Measurements from ENCODE around the gene VRTN.
"Not testable (repeated sequence)": the region's sequence is repeated elsewhere in the genome, so short reads cannot be mapped to it uniquely, and the experiment has no call there.

Gene VRTN

DNA sequence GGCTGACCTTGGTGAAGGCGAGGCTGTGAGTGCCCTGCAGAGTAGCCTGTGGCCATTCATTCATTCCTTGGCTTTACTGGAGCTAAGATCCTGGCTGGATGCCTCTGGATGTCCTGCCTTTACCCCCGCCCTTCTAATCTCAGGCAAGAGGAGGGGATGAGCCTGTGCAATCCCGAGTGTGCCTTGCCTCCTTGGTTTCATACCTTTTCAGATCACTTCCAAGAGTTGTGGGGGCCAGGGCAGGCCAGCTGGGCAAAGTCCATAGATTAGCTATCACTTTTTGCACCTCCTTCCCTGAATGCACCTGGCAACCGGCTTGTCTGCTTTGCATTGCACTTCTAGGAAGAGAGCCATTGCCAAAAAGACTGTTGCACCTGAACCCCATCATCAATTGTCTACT, 1.5 kb downstream of the VRTN start:
- no peak for DNase-seq

DNA sequence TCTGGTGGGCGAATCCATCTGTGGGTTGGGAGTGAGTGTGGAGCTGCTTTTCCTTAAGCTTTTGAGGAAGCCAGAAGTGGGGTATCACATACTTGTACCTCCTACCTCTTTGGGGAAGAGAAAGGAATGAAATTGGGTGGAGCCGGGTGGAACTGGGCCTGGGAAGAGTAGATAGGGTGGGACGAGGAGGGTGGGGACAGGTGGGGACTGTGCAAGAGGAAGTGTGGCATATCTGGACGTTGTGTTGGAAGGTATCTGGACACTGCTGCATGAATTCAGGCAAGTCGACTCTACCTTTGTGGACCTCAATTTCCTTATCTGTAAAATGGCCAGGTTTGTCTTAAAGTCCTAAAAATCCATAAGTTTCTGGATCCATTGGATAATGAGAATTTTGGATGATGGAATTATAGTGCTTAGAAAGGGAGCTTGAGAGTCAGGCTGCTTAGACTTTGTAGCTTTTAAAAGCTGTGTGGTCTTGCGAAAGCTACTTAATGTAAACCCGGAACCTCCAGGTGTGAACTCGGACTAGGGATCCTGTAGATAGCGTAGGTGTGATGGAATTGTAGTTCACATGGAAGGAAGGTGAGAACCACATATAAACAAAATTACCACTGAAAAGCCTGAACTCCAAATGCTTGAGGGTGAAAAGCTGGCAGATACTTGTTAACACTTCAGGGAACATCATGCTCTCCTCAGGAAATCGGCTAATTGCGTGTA, 2.1 kb downstream of the VRTN start:
- DNase-seq = no peak

DNA sequence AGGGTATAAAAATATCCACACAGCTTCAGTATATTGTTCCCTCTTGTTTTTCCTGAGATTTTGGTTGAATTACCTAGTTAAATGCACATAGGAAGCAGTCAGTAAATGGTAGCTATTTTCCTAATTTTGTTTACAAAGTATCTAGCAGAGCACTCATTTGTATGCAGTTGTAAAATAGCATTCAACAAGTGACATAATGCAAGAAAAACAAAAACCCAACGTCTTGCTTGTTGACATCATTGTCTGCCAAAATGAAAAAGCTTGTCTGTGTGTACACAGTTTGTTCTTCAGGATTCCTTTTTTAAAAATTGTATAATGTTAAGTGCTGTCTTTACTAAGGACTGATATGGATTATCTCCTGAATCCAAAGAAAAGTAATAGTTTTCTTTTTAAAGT, 2.7 kb downstream of the VRTN start:
- DNase-seq = no peak

DNA sequence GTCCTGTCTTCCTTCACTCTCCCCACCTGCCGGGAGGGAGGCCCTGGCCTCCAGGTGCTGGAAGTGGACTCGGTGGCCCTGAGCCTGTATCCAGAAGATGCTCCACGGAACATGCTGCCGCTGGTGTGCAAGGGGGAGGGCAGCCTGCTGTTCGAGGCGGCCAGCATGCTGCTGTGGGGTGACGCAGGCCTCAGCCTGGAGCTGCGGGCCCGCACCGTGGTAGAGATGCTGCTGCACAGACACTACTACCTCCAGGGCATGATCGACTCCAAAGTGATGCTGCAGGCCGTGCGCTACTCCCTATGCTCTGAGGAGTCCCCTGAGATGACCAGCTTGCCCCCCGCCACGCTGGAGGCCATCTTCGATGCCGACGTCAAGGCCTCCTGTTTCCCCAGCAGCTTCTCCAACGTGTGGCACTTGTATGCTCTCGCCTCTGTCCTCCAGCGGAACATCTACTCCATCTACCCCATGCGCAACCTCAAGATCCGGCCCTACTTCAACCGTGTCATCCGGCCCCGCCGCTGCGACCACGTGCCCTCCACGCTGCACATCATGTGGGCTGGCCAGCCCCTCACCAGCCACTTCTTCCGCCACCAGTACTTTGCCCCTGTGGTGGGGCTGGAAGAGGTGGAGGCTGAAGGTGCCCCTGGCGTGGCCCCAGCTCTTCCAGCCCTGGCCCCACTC, 8.8 kb downstream of the VRTN start:
- no peak for DNase-seq

DNA sequence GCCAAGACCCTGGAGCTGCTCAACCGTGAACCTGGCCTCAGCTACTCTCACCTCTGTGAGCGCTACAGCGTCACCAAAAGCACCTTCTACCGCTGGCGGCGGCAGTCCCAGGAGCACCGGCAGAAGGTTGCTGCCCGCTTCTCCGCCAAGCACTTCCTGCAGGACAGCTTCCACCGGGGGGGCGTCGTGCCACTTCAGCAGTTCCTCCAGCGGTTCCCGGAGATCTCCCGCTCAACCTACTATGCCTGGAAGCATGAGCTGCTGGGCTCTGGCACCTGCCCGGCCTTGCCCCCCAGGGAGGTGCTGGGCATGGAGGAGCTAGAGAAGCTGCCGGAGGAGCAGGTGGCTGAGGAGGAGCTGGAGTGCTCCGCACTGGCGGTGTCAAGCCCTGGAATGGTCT, 9.3 kb downstream of the VRTN start:
- DNase-seq = no peak

DNA sequence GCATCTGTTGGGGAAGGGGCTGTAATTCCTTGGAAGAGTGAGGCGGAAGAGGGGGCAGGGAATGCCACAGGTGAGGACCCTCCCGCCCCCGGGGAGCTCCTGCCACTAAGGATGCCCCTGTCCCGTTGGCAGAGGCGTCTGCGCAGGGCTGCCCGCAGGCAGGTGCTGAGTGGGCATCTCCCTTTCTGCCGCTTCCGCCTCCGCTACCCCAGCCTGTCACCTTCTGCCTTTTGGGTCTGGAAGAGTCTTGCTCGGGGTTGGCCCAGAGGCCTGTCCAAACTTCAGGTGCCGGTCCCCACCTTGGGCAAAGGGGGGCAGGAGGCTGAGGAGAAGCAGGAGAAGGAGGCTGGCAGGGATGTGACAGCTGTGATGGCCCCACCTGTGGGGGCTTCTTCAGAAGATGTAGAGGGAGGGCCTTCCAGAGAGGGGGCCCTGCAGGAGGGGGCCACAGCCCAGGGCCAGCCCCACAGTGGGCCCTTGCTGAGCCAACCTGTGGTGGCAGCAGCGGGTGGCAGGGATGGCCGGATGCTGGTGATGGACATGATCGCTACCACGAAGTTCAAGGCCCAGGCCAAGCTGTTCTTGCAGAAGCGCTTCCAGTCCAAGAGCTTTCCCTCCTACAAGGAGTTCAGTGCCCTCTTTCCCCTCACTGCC, 10.0 kb downstream of the VRTN start:
- DNase-seq = no peak

DNA sequence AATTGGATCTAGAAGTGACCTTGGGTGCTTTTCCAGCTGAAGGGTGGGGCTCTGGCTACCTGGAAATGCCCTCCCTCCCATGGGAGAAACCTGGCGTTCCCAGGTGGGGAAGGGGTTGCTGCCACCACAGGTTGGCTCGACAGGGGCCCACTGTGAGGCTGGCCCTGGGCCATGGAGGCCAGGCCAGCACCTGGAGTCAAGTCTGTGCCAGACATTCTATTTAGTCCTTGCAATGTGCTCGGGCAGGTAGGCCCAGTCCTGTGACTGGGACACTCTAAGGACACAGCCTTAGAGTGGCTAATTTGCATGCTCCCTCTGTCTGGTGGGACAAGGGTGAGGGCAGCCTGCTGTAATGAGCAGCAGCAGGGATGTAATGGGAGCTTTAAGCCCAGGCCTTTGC, 11.9 kb downstream of the VRTN start:
- no peak for DNase-seq

DNA sequence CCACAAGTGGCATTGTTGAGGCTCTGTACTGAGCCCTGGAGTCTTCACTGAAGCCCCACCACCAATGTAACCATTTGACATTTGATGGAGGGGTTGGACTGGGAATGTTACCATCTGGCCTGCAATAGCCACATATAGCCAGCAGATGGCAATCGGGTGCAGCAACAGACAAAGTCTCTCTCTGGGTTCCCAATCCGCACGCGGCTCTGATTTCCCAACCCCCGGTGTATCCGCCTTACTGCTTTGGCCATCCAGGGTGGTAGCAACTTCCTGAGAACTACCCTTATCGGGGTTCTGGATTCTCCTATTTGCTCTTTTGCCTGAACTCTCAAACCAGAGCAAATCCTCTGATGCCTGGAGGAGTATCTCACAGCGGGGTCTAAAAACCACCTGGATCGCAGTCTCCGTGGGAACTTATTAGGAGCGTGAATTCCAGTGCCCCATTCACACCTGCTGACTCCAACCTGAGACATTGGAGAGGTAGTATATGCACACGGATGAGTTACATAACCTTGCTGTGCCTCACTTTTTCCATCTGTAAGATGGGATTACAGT, 14.2 kb downstream of the VRTN start:
- DNase-seq = peak; percentile 52

DNA sequence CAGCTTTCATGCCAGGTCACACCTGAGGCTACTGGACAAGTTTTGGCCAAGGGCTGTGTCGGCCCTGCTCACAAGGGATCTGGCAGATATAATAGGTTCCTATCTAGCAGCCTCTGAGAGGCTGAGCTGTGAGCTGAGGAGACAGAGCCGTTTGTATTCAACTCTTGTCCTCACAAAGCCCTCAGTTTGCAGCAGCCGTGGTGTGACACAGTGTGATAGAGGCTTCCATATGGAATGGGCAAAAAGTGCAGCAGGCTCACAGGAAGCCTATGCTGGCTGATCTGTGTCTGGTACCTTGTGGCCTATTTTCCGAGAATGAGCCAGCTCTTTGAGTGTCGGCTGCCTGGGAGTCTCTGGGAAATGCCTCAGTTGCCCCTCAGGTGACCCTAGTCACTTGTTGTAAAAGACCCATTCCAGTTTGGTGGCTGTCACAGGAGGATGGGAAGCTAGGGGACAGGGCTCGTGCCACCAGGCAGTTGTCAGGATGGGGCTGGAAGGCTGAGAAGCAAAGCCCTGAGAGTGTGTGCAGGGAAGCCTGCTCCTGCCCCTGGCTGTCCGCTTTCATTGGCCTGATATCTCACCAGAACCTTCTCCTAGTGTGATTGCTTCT, 16.1 kb downstream of the VRTN start:
- no peak for DNase-seq

DNA sequence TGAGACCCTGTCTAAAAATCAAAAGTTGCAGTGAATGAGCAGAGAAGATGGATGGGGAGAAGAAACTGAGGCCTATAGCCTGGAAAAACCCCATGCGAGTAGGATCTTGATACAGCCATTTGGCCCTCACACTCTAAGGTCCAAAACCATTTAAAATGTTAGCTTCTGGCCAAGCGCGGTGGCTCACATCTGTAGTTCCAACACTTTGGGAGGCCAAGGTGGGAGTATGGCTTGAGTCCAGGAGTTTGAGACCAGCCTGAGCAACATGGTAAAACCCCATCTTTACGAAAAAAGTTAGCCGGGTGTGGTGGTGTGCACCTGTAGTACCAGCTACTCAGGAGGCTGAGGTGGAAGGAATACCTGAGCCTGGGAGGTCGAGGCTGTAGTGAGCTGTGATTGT, 19.8 kb downstream of the VRTN start:
- DNase-seq = no peak

DNA sequence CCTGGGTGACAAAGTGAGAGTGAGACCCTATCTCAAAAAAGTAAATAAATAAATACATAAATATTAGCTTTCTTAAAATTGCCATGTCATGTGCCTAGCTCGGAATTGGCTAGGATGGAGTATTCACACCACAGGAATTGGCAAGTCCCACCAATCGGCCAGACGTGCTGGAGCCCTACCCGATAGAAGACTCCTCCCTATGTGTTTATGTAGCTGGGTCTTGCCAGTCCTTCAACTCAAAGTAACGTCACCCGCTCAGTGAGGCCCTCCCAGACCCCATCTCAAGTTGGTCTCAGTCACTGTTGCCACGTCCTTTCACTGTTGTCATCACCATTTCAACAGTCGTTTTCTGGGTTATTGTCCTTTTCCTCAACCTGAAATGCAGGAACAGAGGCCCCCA, 20.2 kb downstream of the VRTN start:
- DNase-seq = no peak

DNA sequence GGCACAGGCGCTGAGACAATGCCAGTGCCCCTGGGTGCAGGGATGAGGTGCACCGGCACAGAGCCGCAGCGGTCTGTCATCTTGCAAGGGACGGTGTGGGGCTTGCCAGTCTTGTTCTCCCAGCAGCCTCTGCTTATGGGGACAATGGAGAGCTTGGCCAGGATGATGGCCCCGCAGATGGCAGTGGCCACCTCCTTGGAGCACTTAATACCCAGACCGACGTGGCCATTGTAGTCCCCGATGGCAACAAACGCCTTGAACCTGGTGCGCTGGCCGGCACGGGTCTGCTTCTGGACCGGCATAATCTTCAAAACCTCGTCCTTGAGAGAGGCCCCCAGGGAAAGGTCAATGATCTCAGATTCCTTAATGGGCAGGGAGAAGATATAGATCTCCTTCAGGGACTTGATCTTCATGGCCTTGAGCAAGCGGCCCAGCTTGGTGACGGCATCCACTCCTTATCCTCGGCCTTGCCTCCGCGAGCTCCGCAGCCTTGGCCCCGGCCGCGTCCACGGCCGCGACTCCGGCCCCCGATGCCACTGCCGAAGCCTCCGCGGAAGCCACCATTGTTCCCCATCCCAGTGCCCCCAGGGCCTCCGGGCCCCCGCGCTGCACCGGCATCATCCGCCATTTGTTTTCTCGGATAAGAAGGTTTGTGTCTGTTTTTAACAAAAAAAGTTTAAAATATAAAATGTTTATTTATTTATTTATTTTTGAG, 29.9 kb downstream of the VRTN start:
- no peak for DNase-seq

DNA sequence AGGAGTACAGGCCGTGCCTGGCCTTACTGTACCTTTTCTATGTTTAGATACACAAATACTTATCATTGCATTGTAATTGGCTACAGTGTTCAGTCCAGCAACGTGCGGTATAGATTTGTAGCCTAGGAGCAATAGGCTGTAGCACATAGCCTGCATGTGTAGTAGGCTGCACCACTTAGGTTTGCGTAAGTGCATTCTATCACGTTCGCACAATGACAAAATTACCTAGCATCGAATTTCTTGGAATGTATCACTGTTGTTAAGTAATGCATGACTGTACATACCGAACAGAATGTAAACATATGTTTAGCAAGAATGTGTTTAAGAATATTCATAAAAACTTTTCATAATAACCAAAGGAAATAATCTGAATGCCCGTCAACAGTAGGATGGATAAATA, 31.9 kb downstream of the VRTN start:
- no peak for DNase-seq

DNA sequence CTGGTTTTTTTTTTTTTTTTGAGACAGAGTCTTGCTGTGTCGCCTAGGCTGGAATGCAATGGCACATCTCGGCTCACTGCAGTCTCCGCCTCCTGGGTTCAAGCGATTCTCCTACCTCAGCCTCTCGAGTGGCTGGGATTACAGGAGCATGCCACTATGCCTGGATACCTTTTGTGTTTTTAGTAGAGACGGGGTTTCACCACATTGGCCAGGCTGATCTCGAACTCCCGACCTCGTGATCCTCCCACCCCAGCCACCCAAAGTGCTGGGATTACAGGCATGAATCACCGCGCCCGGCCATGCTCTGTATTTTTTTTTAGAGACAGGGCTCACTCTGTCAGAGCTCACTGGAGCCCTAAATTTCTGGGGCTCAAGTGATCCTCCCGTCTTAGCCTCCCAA, 32.6 kb downstream of the VRTN start:
- no peak for DNase-seq

DNA sequence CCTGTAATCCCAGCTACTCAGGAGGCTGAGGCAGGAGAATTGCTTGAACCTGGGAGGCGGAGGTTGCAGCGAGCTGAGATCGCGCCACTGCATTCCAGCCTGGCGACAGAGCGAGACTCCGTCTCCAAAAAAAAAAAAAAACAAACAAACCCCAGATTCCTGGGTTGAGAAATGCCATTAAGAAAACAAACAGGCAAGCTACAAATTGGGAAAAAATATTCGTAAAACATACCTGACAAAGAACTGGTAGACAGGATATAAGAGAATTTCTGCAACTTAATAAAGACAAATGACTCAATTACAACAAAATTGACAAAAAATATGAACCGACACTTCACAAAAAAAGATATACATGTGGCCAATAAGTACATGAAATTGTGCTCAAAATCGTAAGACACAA, 33.3 kb downstream of the VRTN start:
- not testable (repeated sequence) for DNase-seq

DNA sequence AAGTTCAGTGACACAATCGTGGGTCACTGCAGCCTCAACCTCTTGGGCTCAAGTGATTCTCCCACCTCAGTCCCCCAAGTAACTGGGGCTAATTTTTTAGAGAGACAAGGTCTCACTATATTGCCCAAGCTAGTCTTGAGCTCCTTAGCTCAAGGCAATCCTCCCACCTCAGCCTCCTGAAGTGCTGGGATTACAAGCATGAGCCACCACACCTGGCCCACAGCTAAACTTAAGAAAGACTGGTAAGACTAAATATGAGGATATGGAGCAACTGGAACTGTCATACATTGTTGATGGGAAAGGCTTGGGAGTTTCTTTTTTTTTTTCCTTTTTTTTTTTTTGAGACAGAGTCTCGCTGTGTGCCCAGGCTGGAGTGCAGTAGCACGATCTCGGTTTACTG, 34.0 kb downstream of the VRTN start:
- DNase-seq = no peak

DNA sequence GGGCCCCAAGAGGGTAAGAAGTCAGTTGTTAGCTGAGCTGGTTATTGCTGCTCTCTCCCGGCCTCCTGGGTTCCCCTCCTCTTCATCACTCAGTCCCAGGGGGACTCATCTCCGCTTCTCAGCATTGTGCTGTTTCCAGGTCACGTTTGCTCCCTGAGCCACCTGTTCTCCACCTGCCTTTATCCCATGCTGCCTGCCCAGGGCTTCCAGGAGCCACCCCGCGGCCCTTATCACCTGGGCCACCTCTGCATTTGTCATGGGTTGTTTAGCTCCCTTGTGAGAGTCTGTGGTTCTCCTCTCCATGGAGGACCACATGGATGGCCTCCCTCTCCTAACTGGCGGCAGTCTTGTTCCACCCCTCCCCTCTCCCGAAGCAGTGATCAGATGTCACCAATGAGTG, 41.7 kb downstream of the VRTN start:
- no peak for DNase-seq

DNA sequence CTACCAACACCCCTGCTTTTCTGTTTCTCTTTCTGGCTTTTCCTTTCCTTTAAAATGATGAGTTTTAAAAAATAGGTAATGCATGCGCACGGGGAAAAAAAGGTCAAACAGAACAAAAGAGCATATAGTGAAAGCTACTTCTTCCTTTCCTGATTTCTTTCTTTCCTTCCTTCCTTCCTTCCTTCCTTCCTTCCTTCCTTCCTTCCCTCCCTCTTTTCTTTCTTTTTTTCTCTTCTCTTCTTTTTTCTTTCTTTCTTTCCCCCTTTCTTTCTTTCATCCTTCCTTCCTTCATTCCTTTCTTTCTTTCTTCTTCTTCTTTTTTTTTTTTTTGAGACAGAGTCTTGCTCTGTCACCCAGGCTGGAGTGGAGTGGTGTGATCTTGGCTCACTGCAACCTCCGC, 42.2 kb downstream of the VRTN start:
- not testable (repeated sequence) for DNase-seq

DNA sequence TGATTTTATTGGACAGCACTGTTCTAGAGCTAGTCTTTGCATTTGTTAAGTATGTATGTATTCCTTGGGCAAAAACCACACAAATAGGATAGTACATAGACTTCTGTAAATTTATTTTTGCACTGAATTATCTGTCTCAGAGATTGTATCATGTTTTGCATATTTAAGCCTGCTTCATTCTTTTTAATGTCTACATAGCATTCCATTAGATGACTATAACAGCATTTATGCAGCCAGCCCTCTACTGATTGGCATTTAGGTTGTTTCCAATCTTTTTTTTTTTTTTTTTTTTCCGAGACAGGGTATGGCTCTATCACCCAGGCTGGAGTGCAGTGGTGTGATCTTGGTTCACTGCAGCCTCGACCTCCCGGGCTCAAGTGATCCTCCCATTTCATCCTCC, 43.2 kb downstream of the VRTN start:
- no peak for DNase-seq

DNA sequence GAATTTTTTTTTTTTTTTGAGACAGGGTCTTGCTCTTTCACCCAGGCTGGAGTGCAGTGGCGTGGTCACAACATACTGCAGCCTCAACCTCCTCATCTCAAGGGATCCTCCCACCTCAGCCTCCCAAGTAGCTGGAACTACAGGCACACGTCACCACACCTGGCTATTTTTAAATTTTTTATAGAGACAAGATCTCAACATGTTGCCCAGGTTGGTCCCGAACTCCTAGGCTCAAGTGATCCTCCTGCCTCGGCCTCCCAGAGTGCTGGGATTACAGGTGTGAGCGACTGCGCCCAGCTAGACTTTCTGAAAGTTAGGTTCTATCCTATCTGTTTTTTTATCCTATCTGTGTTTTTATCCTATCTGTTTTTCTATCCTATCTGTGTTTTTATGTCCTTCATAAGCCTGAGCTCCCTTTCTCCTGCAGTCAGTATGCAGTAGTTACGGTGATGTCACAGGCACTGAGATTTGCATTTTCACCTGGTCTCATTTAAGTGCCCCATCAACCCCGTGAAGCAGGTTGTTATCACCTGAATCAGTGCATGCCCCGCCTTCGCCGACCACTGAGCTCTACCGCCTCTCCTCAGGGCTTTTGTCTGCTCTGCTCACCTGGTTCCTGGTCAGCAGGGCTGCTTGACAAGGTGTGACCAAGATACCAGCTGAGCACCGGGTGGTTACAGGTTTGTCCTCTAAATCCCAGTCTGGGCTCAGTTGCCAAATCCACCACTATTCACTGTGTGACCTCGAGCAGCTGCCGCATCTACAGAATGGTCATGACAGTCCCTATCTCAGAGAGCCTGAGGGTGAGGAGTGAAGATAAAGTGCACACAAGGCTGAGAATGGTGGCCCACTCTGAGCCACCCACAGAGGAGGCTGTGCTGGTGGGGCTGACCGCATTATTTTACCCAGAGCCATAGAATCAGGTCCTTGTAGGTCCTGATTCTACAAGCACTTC, 44.6 kb downstream of the VRTN start:
- DNase-seq = no peak

DNA sequence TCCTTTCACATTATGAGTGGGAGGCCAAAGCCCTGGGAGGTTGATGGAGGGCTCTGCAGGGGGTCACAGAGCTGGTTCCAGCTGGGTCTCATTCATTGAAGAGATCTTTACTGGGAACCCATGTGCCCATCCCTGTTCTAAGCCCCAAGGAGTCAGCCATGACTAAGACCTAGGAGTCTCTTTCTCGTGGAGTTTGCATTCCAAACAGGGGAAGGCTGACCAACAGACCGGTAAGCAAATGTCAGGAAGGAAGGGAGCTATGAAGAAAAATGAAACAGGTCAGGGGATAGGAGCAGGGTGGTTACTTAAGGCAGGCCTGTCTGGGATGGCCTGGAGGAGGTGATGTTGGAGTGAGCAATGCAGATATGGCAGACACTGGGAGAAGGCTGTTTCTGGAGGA, 46.3 kb downstream of the VRTN start:
- no peak for DNase-seq

DNA sequence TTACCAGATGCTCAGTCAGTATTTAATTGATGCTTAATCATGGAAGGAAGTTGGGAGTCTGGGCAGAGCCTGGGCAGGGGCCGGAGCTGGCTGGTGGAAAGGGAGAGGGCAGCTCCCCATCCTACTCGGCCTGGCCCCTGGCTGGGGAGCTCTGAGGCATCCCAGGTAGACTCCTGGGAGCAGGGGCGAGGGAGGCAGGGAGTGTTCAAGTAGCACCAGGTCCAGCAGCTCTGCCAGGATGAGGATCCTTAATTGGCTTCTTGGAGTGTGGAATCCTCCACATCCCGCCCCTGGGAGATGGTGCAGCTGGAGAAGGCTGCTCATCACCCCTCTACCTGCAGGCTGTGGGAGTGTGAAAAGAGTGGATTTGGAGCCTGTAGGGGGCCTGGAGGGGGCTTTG, 46.8 kb downstream of the VRTN start:
- no peak for DNase-seq
